Middle frontal gyrus (tissue), 1 donor: ENCODE measurements around the gene KCNAB2.

Experiments used
- DNase-seq: peaks from one replicate; pipeline ENCODE4 v3.0.0-alpha.2; 2015; ENCODE audit warnings: low spot score; ENCODE audit errors: extremely low spot score

Gene KCNAB2

DNA sequence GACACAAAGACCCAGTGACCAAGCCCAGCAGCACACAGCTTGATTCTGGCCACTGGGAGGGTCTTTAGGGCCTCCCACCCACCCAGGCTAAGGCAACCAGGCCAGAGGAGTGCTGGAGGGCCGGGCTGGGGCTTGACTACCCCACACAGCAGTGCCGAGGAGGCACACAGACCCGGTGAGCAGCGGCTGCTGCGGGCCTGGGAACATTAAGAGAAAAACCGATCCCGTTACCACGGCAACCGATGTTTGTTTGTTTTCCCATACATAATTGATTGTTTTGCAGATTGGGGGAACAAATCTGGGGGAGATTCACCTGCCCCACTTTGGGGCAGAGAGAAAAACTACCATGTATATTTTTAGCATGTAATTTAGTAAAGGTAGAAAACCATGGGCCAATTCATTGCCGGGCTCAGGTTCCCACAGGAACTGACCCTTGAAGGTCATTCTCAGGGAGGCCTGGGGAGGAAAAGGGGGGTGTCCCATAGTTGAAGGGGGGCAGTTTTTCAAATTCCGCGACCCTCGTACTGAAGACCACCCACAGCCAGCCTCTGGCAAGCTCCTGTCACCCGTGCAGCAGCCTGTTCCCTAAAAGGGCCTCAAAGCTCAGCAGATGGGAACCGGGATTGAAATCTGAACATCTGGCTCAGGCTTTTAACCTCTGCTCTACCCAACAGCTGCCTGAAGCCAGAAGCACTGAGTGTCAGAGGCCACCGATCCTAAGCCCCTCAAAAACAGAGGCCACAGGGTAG, 99.1 kb downstream of the KCNAB2 start:
- DNase-seq, result no peak

DNA sequence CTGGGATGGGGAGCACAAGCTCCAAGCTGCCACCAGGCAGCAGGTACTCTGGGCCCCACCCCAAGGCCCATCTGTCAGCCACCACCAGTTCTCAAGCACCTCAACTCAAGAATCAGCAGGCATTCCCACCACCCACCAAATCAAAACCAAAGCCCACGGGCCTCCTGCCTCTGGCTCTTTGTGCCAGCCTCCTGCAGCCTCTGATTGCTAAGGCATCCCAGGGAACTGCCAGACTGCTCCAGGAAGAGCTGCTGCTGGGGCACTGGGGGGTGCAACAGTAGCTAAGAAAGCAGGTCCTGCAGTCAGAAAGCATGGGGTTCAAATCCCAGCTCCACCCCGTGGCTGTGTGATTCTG, 99.7 kb downstream of the KCNAB2 start:
- DNase-seq, result no peak

DNA sequence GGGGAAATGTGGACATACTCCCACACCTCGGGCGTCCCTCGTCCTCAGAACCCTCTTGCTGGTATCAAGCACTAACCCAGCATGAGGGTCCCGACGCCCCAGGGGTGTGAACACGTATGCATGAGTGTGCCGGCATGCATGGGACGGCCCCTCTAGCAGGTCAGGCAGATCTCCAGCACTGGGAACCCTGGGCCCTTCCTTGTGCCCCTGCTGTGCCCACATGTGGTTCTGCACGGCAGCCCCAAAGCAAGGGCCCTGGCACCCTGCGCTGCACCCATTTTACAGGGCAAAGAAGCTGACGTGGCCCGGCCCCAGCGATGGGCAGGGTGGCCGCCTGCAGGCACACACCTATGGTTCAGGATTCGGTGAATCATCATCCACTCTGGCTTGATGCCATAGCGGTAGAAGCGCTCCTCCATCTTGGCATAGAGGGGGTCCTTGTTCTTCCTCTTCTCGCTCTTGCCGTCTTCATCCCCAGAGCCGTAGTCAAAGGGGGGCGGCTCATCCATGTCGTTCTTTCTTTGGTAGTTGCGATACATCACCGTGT, 100.2 kb downstream of the KCNAB2 start:
- no peak for DNase-seq

DNA sequence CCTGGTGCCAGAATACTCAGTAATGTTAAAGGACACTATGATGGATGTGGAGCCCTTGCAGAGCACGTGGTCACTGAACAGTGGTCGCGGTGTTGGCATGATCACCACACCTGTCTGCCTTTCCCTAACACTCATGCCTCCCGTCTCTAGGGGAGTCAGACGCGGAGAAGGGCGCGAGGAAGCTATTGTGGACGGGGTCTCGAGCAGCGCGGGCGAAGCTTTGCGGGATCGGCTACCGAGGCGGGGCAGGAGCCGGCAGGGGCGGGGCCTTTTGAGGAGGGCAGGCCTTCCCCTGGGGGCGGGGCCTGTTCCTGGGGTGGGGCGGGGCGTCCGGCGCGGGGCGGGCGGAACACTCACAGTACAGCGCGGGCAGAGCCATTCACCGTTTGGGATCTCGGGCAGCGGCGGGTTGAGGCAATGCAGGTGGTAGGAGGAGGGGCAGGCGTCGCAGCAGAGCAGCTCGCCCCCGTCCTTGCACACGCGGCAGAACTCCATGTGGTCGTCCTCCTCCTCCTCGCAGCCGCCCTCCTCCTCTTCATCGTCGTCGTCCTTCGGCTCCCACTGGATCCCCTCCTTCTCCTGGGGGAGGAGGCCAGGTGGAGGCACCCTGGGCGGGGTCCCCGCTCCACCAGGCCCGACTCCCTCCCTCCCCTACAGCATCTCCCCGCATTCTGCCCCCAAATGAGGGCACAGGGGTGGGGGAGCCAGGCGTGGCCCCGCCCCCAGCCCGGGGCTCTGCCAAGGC, 103.0 kb downstream of the KCNAB2 start:
- DNase-seq, result no peak

DNA sequence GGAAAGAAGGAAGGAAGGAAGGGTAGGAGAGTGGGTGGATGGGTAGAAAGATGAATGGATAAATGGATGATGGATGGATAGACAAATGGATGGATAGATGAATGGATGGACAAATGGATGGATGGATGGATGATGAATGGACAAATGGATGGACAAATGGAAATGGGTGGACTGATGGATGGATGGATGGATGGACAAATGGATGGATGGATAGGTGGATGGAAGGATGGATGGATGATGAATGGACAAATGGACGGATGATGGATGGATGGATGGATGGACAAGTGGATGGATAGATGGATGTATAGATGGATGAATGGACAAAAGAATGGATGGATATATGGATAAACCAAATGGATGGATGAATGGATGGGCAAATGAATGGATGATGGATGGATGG, 103.9 kb downstream of the KCNAB2 start:
- no peak for DNase-seq

DNA sequence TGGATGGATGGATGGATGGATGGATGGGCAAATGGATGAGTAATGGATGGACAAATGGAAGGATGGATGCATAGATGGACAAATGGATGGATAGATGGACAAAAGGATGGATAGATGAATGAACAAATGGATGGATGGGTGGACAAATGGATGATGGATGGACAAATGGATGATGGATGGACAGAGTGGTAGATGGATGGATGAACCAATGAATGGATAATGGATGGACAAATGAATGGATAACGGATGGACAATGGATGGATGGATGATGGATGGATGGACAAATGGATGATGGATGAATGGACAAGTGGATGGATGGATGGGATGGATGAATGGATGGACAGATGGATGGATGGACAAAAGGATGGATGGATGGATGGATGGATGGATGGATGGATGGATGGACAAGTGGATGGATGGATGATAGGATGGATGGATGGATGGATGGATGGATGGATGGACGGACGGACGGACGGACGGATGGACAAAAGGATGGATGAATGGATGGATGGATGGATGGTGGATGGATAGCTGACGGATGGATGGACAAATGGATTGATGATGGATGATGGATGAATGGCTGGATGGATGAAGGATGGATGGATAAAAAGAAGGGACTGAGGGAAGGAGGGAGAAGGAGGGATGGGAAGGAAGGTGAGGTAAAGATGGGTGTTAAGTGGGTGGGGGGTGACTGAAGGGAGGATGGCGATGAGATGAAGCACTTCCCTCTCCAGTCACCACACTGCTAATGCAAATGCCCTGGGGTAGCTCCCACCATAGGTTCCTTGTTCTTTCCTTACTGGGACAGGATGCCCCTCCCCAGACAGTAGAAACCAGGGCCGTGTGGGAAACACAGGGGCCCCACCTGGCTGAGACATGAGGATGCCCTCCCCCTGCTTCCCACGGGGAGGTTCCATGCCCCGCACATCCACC, 104.6 kb downstream of the KCNAB2 start:
- DNase-seq, result no peak
